HG03060 (cell line): ENCODE data around the gene PDK4.
"Not testable (repeated sequence)": the region's sequence is repeated elsewhere in the genome, so short reads cannot be mapped to it uniquely, and the experiment has no call there.

Source experiments
- ATAC-seq: cut with Tn5 transposase; IDR thresholded peaks from one replicate; pipeline ENCODE4 v1.9.1; 2021; ENCODE audit warnings: low read depth, moderate number of reproducible peaks; ENCODE audit not compliant: unreplicated experiment

The PDK4 gene

GRCh38 chr7:95578299-95578855 is 17.9 kb downstream of the PDK4 start:
- no peak for ATAC-seq

- ATAC-seq: no peak
Observed at GRCh38 chr7:95577137-95577536, 19.2 kb downstream of the PDK4 start.

GRCh38 chr7:95569720-95570119 is 26.6 kb downstream of the PDK4 start:
- no peak for ATAC-seq

- ATAC-seq: no peak
Observed at GRCh38 chr7:95560674-95561073, 35.6 kb downstream of the PDK4 start.

GRCh38 chr7:95558864-95559263 is 37.5 kb downstream of the PDK4 start:
- no peak for ATAC-seq

GRCh38 chr7:95556777-95557176 is 39.5 kb downstream of the PDK4 start:
- no peak for ATAC-seq

GRCh38 chr7:95553939-95554338 is 42.4 kb downstream of the PDK4 start:
- ATAC-seq: no peak

- ATAC-seq: not testable (repeated sequence)
Observed at GRCh38 chr7:95552010-95552926, 44.0 kb downstream of the PDK4 start.

GRCh38 chr7:95550546-95550945 is 45.8 kb downstream of the PDK4 start:
- no peak for ATAC-seq

- ATAC-seq: no peak
Observed at GRCh38 chr7:95549818-95550529, 46.3 kb downstream of the PDK4 start.

GRCh38 chr7:95547361-95548348 is 48.7 kb downstream of the PDK4 start:
- no peak for ATAC-seq

- no peak for ATAC-seq
Observed at GRCh38 chr7:95546647-95547046, 49.7 kb downstream of the PDK4 start.

- ATAC-seq: no peak
Observed at GRCh38 chr7:95545673-95546072, 50.6 kb downstream of the PDK4 start.

- ATAC-seq: no peak
Observed at GRCh38 chr7:95545007-95545615, 51.2 kb downstream of the PDK4 start.

GRCh38 chr7:95544171-95544570 is 52.1 kb downstream of the PDK4 start:
- no peak for ATAC-seq

- no peak for ATAC-seq
Observed at GRCh38 chr7:95543312-95543711, 53.0 kb downstream of the PDK4 start.

- no peak for ATAC-seq
Observed at GRCh38 chr7:95540366-95540765, 56.0 kb downstream of the PDK4 start.

- no peak for ATAC-seq
Observed at GRCh38 chr7:95539426-95539825, 56.9 kb downstream of the PDK4 start.

GRCh38 chr7:95537468-95537867 is 58.8 kb downstream of the PDK4 start:
- ATAC-seq: no peak
